GM19455 (cell line): Measurements from ENCODE around the gene TANC1.

ENCODE experiments used
- ATAC-seq: cut with Tn5 transposase; IDR thresholded peaks from one replicate; pipeline ENCODE4 v1.9.1; 2021; ENCODE audit not compliant: unreplicated experiment

Gene TANC1

DNA sequence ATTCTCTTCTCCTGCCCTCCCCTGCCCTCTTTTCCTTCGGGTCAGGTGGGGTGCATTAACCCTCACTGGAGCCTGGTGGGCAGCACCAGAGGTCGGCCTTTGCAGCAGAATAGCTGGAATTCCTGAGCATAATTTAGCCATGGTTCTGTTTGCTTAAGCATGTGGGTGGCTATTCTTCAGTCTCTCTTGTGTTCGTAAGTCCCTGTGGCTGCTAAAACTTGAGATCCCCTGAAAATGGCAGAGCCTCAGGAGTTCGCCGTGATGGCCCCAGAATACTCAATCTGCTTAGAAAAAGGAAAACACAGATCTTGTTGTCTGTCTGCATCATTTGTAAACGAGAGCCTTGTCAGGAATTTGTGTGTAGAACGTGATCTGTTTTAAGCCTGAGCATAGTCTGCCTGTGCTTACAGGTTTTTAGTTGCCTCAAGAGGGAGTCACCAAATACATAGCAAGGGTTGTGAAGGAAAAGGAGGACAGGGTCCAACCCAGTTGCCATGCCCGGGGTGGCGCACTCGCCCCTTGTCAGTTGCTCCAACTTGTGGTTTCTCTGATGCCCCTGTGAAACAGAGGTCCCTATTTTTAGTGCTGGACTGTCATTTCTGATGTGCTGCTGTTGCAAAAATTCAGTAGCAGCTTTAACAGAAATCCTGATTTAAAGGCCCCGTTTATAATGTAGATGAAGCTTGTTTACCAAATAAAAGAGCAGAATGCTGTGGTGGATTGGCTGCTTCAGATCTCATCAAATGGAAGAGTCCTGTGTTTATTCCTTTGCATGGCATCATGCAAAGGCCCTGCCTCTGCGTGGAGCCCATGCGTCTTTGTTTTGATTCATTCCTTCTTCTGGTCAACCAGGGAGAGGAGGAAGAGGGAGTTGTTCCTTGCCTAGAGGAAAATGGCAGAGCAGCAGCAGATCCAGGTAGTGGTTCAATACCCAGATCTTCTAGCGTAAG lies 243.3 kb downstream of the TANC1 start:
- ATAC-seq = no peak

DNA sequence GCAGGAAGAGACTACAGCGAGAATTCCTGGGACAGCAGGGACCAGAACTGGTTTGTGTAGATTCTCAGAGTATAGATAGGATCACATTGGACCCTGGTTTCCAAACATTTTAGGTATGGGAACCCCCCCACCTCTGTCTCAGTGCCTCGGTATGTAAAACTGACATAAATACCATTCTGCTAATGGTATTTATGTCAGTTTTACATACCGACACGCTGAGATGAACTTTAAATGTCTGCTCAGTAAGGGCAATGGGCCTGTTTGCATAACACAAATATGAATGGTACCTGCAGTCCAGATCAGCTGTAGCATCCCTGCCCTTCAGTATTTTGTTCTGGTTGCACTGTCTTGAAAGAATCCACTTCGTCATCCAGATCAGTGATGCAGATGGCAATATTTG lies 244.9 kb downstream of the TANC1 start:
- ATAC-seq = no peak

DNA sequence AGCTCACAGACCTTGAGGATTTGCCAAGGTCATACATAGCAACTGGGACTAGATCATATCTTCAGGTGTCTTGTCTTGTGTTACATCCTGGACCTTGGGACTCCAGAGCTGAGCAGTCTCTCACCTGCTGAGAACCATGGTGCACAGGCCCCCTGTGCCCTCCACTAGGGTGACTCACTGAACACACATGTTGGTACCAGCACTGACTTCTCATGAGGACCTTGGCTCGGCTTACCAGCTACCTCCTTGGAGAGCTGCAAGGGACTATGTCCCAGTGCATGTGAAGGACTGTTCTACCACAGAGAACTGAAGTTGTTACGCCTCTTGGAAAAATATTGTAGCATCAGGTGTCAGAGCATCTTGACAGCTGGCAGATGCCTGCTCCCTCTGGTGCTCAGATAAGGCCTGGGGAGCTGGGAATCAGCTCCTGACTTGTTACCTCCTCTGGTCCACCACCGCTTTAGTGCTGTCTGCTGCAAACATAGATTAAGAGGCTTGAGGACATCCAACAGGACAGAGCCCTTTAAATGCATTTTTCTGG lies 246.0 kb downstream of the TANC1 start:
- ATAC-seq = no peak

DNA sequence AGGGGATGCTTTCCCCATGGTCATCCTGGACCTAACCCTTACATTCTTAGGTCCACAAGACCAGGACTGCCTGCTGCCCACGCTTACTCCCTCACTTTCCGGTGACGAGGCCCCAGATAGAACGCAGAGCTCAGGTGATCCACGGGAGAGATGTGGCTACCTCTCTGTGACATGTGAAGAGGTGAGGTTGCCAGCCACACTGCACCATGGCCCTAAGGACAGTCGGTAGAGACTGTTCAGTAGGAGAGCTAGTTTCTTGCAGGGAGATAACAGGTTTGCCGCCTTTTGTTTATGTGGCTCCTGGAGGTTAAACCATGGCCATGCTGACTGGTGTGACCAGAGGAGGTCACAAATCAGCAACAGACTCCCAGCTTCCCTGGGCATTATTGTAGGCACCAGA lies 246.7 kb downstream of the TANC1 start:
- no peak for ATAC-seq

DNA sequence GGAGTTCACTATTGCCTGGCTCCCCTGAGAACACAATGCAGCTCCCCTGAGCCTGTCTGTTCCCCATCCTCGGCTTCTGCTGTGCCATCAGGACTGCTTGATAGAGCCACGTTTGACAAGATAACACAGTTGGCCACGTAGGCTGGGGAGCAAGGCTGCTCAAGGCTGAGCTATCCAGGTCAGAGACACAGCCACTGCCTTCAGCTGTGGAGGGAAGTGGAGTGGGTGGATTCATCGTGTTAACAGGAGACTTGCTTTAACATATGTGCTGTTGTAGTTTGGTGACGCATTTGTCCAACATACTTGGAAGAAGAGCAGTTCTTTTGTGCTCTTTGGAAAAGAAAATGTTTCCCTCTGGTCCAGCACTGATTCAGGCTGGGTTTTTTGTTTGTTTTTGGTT lies 249.2 kb downstream of the TANC1 start:
- ATAC-seq = no peak

DNA sequence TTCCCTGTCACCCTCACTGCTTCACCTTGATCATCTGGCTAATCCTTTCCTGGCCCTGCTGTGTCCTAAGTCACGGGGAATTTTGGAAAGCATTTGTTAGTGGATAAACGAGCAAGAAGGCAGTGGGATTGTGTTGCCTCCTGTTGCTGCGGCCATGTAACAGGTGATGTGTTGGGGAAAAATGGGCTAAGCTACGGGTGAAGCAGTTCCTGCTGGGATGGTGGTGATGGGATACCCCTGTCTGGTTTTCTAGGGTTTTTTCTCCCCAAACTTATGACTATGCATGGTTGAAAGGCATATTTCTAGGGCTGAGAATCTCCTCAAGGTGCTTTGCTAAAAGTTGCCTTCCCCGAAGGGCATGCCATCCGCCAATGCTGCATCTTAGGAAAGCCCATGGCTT lies 249.9 kb downstream of the TANC1 start:
- no peak for ATAC-seq

DNA sequence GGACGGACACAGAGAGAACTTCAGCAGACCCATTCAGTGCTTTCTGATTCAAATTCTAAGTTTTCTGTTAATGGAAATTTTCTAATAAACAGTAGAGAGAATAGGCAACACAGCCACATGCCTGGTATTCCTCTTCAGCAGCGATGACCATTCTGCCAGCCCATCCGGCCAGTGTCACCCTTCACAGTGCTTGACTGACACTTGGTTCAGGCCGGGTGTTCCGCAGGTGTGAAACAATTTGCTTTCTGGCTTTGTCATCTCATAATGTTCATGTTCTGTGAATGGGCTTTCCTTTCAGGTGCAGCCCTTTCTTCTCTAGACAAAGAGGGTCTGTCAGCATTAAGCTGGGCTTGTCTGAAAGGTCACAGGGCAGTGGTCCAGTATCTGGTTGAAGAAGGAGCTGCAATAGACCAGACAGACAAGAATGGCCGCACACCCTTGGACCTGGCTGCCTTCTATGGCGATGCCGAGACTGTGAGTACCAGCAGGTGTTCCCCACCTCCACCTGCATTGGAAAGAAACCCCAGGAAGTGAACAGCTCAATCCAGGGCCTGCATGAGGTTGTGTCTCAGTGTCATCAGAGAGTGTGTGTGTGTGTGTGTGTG lies 251.1 kb downstream of the TANC1 start:
- ATAC-seq = no peak

DNA sequence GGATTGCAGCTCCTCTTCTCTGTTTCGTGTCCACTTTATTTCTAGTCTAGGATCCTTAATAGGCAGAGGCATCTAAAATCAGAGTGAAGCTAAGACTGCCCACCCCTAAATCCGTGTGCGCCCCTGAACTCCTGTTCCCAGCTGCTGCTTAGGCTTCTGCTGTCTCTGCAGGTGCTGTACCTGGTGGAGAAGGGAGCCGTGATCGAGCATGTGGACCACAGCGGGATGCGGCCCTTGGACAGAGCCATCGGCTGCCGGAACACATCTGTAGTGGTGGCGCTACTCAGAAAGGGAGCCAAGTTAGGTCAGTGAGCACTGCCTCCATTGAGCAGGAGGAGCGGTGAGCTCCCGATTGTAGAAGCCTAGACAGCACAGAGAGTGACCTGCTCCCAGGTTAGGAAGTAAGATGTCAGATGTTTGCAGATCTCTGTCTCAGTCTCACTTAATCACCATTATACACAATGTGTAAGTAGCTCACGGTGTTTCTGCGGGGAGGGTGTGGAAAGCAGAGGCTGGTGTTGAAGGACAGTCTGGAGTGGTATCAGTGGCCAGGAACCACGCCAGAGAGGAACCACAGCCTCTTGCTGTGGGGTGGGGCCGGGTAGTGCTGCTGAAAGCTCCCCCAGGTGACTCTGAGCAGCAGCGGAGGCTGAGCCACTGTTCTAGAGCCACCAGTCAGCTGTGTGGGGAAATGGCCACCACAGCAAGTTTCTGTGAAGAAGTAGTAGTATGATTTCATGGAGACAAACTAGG lies 255.8 kb downstream of the TANC1 start:
- ATAC-seq = no peak

DNA sequence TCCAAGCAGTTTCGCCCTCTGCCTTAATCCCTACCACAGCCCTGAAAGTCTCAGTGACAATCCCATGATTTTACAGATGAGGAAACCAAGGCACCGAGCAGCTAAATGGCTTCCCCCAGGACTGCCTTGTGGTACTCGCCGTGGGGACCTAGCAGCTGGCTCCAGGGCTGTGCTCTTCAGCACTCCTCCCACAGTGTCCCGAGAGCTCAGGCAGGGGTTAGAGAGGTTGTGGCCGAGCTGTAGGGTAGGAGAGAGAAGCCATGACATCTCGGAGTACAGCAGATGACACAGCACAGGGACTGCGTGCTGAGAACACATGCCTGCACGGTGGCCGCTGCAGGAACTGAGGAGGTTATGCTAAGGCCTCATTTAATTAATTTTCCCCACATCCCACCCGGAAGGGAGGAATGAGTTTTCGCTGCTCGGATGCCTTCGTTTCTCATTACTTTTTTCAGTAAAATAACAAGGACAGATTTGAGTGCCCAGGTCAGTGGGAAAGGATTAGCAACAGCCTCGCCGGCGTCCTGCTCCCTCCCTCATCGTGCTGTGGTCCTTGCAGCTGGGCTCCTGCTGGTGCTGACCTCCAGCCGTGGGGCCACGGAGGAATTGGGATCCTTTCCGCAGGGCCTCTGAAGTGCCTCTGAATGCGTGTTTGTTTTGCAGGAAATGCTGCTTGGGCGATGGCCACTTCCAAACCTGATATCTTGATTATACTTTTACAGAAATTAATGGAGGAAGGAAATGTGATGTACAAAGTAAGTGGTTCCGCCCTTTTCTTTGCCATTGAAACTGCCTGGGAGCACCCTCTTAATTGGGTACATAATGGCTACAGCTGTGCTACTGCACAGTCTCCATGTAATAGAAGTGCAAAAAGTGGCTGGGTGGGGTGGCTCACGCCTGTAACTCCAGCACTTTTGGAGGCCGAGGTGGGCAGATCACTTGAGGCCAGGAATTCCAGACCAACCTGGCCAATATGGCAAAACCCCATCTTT lies 256.9 kb downstream of the TANC1 start:
- no peak for ATAC-seq

DNA sequence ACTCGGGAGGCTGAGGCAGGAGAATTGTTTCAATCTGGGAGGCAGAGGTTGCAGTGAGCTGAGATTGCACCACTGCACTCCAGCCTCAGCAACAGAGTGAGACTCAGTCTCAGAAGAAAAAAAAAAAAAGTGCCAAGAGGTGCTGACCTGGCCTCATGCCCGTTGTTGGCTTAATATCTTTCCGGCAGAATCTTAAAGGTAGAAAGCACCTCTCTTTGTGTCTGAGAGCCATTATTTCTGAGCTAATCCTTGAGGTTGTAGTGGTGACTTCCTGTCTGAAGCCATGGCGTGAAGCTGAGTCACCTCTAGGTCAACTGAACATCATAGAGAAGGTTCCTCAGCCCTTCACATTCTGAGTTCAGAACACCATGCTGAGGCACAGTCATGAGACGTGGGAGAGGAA lies 257.6 kb downstream of the TANC1 start:
- ATAC-seq = no peak

DNA sequence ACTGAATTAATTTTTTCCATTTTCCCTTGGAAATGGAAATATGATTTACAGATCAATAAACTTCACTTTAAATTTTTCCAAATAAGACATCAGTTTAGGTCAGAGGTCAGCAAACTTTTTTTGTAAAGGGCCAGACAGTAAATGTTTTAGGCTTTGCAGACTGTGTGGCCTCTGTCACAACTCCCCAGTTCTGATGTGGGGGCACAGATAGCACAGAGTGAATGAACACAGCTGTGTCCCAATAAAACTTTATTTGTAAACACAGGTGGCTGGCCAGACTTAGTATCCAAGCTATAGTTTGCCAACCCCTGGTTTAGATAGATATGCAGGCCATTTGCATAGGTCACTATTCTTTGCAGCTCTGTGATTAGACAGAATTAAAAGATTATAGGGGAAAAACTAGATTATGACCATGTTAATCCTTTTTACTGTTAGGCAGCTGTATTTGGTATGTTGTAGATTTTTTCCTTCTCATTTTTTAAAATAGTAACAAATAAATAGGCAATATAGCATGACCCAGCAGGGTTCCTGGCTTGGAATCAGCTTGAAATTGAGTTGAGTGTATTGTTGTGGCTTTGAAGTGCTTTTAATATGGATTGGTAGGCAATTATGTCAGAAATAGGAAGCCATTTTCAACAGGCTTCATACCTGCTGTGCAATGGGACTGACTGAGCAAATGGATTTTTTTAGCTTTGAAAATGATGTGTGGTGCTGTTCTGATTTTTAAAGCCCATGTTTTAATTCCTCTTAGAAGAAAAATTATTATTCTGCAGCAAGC lies 258.4 kb downstream of the TANC1 start:
- ATAC-seq = no peak

DNA sequence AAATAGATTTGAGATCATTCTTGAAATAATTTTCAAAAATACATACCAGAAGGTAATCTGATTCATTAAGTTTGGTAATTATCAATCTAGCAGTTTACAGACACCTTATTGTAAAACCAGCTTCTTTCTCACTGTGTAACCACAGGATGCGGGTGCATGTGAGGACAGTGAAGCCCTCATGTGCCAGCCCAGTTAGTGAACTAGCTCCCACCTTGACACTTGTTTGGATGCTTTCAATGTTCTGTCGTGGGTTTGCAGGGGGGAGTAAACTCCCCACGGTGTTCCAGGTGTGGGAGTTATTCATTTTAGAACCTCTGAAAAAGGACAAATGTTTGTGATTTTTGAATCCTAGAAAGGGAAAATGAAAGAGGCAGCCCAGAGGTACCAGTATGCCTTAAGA lies 259.0 kb downstream of the TANC1 start:
- no peak for ATAC-seq

DNA sequence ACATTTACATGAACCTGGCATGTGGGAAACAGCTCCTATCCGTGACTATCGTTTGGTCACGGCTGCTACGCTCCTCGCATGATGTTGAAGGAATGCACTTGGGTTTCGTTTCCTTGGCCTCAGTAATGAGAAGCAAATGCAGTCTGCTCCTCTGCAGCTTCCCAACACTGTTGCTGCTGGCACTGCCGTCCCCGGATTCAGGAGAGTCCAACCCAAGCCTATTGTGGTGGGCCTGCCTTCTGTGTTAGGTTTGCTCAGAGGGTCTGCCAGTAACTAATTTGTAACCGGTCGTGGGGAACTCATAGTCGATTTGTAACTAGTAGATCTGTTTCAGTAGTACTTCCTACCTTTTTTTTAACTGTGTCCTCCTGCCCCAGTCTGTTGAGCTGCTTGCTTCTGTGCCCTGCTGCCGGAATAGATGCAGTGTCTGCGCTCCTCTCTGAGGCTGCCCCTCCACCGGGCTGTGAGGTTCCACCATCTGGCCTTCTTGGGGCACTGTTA lies 259.7 kb downstream of the TANC1 start:
- ATAC-seq = no peak

DNA sequence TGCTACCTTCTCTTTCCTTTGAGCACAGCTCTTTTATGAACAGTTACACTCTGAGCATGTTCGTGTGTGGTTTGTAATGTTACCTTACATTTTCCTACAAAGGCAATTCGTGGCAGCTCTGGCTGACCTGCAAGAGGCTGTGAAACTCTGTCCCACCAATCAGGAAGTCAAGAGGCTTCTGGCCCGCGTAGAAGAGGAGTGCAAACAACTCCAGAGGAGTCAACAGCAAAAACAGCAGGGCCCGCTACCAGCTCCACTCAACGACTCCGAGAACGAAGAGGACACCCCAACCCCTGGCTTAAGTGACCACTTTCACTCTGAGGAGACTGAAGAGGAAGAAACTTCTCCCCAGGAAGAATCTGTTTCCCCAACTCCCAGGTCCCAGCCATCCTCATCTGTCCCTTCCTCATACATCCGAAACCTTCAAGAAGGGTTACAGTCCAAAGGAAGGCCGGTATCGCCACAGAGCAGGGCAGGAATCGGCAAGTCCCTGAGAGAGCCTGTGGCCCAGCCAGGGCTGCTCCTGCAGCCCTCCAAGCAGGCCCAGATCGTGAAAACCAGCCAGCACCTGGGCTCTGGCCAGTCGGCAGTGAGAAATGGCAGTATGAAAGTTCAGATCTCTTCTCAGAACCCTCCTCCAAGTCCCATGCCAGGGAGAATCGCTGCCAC lies 261.2 kb downstream of the TANC1 start:
- ATAC-seq = no peak

DNA sequence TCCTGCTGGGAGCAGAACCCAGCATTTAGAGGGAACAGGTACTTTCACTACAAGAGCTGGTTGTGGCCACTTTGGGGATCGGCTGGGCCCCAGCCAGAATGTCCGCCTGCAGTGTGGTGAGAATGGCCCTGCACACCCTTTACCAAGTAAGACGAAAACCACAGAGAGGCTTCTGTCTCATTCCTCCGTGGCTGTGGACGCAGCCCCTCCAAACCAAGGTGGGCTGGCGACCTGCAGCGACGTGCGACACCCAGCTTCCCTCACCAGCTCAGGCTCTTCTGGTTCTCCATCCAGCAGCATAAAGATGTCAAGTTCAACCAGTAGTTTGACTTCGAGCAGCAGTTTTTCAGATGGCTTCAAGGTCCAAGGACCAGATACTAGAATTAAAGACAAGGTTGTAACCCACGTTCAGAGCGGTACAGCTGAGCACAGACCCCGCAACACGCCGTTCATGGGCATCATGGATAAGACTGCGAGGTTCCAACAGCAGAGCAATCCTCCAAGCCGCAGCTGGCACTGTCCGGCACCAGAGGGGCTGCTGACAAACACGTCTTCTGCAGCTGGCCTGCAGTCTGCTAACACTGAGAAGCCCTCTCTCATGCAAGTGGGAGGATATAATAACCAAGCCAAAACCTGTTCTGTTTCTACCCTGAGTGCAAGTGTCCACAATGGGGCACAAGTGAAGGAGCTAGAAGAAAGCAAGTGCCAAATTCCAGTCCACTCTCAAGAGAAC lies 261.9 kb downstream of the TANC1 start:
- ATAC-seq = no peak

DNA sequence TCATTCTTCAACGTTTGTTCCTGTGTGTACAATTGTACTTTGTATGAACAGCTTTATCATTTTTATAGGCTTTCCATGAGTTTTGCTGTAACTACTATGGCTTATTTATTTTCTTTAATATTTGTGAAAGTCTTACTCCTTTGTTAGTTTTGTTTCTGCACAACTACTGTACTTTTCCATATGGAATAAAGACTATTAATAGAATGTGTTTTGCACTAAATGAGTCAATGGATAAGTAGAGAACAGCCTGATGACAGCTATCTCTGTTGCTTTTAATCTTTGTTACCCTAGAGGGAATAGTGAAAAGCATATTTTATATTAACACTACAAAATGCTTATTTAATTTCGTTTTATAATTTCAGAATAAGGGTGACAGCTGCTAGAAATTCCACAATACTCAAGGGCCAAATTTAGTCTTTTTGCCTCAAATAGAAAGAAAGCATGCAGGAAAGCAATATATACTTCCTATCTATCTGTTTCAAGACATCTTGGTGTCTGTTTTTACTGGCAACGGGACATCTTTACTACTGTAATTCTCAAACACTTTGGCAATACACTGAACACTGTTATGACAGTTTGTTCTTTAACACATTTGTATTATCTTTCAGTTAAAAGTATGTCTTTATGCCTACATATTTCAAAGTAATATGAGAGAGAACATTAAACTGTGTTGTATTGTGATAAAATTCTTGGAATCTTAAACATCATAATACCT lies 264.2 kb downstream of the TANC1 start:
- ATAC-seq = no peak

DNA sequence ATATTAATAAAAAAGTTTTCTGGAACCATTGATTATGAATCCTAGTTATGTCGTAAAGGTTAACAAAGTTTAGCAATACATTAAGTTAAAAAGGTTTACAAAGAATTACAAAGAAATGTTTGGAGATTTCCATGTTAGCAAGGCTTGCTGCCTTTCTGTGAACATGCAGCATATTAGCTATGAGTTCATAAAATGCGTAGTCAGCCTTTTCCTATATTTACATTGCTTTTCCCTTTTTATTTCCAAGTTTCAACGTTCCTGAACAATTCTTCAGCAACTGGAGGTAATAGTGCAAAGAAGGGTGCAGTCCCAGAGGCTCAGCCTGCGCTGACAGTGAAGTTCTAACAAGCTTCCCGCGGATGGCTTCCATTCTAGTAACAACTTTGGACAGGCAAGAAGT lies 266.4 kb downstream of the TANC1 start:
- no peak for ATAC-seq

DNA sequence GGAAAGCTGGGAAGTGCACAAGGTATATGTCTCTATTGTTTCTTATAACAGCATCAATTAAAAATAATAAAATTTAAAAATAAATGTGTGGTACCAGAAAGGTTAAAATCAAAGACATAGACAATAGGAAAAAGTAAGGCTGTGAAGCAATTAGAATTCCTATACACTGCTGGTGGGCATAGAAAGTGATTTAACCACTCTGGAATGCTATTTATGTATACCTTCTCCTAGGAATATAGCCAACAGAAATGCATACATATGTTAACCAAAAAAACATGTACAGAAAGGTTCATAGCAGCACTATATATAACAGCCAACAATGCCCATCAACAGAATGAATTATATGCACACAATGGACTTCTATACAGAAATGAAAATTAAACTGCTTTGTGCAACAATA lies 275.1 kb downstream of the TANC1 start:
- ATAC-seq = no peak
